ENCODE data around the gene MED13L. TPM values are rescaled to one million over a fixed set of nuclear protein-coding genes. Genes with fewer than 3 reads are reported as not detected.

The MED13L gene
- total and polyA plus RNA-seq, 12 donors = 9.4 to 76.5 (median 64.2) TPM

GRCh38 chr12:116206828-116207227, 70.7 kb downstream of the MED13L start:
- Histone ChIP-seq H3K27me3 (no peaks in the 10 kb centered on the region), H3K9me3 (no peaks in the 10 kb centered on the region), H3K4me1 (peaks cover 0 to 74% (median 41%) of the 10 kb centered on the region in 9 donors), H3K27ac (no peak overlapping the region), H3K4me3 (no peak overlapping the region), H3K36me3 (peaks cover 0 to 3% (median 0%) of the 10 kb centered on the region in 9 donors)
- TF ChIP-seq, protein P1, sequence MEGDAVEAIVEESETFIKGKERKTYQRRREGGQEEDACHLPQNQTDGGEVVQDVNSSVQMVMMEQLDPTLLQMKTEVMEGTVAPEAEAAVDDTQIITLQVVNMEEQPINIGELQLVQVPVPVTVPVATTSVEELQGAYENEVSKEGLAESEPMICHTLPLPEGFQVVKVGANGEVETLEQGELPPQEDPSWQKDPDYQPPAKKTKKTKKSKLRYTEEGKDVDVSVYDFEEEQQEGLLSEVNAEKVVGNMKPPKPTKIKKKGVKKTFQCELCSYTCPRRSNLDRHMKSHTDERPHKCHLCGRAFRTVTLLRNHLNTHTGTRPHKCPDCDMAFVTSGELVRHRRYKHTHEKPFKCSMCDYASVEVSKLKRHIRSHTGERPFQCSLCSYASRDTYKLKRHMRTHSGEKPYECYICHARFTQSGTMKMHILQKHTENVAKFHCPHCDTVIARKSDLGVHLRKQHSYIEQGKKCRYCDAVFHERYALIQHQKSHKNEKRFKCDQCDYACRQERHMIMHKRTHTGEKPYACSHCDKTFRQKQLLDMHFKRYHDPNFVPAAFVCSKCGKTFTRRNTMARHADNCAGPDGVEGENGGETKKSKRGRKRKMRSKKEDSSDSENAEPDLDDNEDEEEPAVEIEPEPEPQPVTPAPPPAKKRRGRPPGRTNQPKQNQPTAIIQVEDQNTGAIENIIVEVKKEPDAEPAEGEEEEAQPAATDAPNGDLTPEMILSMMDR (IDR thresholded peaks at IDR 0.05) = no peak
- WGBS, 2 donors = 96 to 98% methylated on average over 3 of the region's 3 CpGs
- no peak for ATAC-seq
- intact Hi-C loops (cut with DNase I) = no loop called here
- no peak for DNase-seq

DNA sequence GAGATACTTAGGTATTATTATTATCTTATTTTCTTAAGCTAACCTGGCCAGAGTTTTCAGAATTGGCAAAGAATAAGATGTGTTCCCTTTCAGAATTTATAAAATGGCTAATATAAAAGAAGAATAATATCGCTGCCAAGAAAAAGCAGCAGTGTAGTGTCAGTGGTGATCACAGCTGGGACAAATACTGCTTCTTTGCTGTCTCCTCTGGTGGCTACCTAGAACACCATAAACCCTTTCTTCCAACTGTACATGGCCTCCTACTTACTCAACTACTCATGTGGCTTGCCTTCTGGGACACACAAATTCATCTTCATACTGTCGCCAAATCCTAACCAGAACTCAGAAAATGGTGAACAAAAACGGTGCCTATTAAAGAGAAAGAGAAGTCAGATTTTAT, 72.7 kb downstream of the MED13L start:
- peak overlapping the region in 1 of 10 donors; percentile 29 for H3K27ac ChIP-seq
- ATAC-seq (peak in 2 of 8 donors; percentile 49 to 50), DNase-seq (no peak)
- TF ChIP-seq, protein P1 (IDR thresholded peaks at IDR 0.05) = no peak
- H3K36me3 ChIP-seq = peaks cover 0 to 3% (median 0%) of the 10 kb centered on the region in 9 donors
- peaks cover 0 to 76% (median 41%) of the 10 kb centered on the region in 9 donors for H3K4me1 ChIP-seq
- WGBS, 2 donors = 88 to 89% methylated on average over 3 of the region's 3 CpGs
- H3K4me3 ChIP-seq = no peak overlapping the region
- no peaks in the 10 kb centered on the region for H3K27me3 ChIP-seq
- no peaks in the 10 kb centered on the region for H3K9me3 ChIP-seq
- intact Hi-C loops (cut with DNase I) = no loop called here

DNA sequence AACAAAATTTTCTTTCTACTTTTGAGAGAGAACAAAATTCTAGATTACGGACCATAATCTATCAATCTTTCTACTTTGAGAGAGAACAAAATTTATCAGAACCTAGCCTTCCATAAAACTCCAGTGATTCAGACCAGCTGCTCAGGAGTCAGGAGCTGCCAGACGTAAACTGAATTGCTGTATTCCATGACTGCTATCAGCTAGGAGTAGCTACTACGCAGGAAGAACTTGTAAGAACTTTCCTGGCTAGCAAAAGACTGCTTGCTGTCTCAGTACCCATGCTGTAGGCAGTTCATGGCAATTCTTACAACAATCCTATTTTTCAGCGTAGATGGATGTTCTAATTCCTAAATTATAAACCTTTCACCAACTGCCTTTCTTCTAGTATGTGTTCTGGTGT, 73.3 kb downstream of the MED13L start:
- DNase-seq = no peak
- intact Hi-C loops (cut with DNase I) = no loop called here
- no peaks in the 10 kb centered on the region for H3K27me3 ChIP-seq
- H3K9me3 ChIP-seq = no peaks in the 10 kb centered on the region
- H3K4me1 ChIP-seq = peaks cover 0 to 74% (median 41%) of the 10 kb centered on the region in 9 donors
- TF ChIP-seq, protein P1 (IDR thresholded peaks at IDR 0.05) = no peak
- ATAC-seq = peak in 4 of 8 donors; percentile 11 to 63 (median 50)
- no peak overlapping the region for H3K4me3 ChIP-seq
- H3K27ac ChIP-seq = peak overlapping the region in 1 of 10 donors; percentile 29
- WGBS, 2 donors = 74 to 77% methylated on average over 4 of the region's 4 CpGs
- H3K36me3 ChIP-seq = peaks cover 0 to 3% (median 0%) of the 10 kb centered on the region in 9 donors

DNA sequence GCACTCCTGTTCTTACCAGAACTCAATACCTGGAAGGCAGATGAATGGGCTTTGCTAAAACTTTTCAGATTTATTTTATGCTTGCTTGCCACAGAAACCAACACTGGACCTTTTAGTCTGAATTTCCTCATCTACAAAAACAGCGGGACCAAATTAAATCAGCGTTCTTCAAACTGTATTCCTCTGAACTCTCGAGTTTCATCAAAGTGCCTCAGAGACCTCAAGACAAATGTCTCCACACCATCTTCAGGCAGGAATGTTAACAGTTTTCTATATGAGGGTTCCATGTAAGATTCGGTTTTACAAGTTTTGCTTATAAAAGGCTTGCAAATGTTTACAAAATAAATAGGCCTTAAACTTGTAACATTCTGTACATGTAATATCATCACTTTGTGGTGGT, 74.6 kb downstream of the MED13L start:
- Histone ChIP-seq H3K27ac (no peak overlapping the region), H3K4me3 (no peak overlapping the region), H3K9me3 (no peaks in the 10 kb centered on the region), H3K4me1 (peaks cover 0 to 78% (median 50%) of the 10 kb centered on the region in 9 donors), H3K27me3 (no peaks in the 10 kb centered on the region), H3K36me3 (peaks cover 0 to 3% (median 0%) of the 10 kb centered on the region in 9 donors)
- intact Hi-C loops (cut with DNase I) = no loop called here
- no peak for DNase-seq
- TF ChIP-seq, protein P1 (IDR thresholded peaks at IDR 0.05) = no peak
- WGBS, 2 donors = 74 to 76% methylated on average over 4 of the region's 4 CpGs
- no peak for ATAC-seq

Measured in heart right ventricle (tissue), 16 donors.